Mesendoderm (in vitro differentiated cells): ENCODE results near the gene ACAP1.

Experiments used
- DNase-seq: peaks from one replicate; pipeline ENCODE4 v3.0.0; 2013
- H2AK5ac ChIP-seq: 2 replicates; pipeline ENCODE4 v1.6.1; 2013; ENCODE audit warnings: low read length, inconsistent platforms
- H2BK120ac ChIP-seq: 2 replicates; pipeline ENCODE4 v1.6.1; 2013; ENCODE audit warnings: low read depth, mild to moderate bottlenecking, low read length, moderate library complexity, mixed read lengths
- H2BK15ac ChIP-seq: replicated peaks from 2 replicates; pipeline ENCODE4 v1.6.1; 2013; ENCODE audit warnings: low read depth, mild to moderate bottlenecking, moderate library complexity
- H2BK5ac ChIP-seq: 2 replicates; pipeline ENCODE4 v1.6.1; 2013; ENCODE audit warnings: low read length, inconsistent platforms
- H3K18ac ChIP-seq: 2 replicates; pipeline ENCODE4 v1.6.1; 2013; ENCODE audit warnings: mild to moderate bottlenecking, low read length, mixed read lengths
- H3K23ac ChIP-seq: one replicate; pipeline ENCODE4 v1.6.1; 2013; ENCODE audit warnings: low read length
- H3K27ac ChIP-seq: 2 replicates; pipeline ENCODE4 v1.5.1; 2013; ENCODE audit warnings: low read depth, mild to moderate bottlenecking, inconsistent platforms, low read length, moderate library complexity
- H3K27me3 ChIP-seq: 2 replicates; pipeline ENCODE4 v1.6.1; 2013; ENCODE audit warnings: low read length, control low read depth, mild to moderate bottlenecking, inconsistent platforms; ENCODE audit not compliant: insufficient read depth, poor library complexity
- H3K36me3 ChIP-seq: 2 replicates; pipeline ENCODE4 v1.6.1; 2013; ENCODE audit warnings: low read length, inconsistent platforms; ENCODE audit not compliant: control insufficient read depth, insufficient read depth
- H3K4ac ChIP-seq: one replicate; pipeline ENCODE4 v1.6.1; 2013; ENCODE audit warnings: low read depth, mild to moderate bottlenecking, low read length, moderate library complexity
- H3K4me1 ChIP-seq: 2 replicates; pipeline ENCODE4 v1.6.1; 2013; ENCODE audit warnings: low read depth, low read length, inconsistent platforms; ENCODE audit not compliant: control insufficient read depth
- H3K4me2 ChIP-seq: 2 replicates; pipeline ENCODE4 v1.6.1; 2013; ENCODE audit warnings: low read length
- H3K4me3 ChIP-seq: 2 replicates; pipeline ENCODE4 v1.5.1; 2013; ENCODE audit warnings: mild to moderate bottlenecking, low read length
- H3K56ac ChIP-seq: one replicate; pipeline ENCODE4 v1.6.1; 2013; ENCODE audit warnings: low read length
- H3K79me1 ChIP-seq: 2 replicates; pipeline ENCODE4 v1.6.1; 2013; ENCODE audit warnings: low read length, inconsistent platforms
- H3K79me2 ChIP-seq: 2 replicates; pipeline ENCODE4 v1.6.1; 2013; ENCODE audit warnings: mild to moderate bottlenecking, low read length; ENCODE audit not compliant: control insufficient read depth, insufficient read depth
- H3K9ac ChIP-seq: 2 replicates; pipeline ENCODE4 v1.6.1; 2013; ENCODE audit warnings: low read length, inconsistent platforms
- H4K5ac ChIP-seq: one replicate; pipeline ENCODE4 v1.6.1; 2013; ENCODE audit warnings: low read length
- H4K8ac ChIP-seq: one replicate; pipeline ENCODE4 v1.6.1; 2013; ENCODE audit warnings: low read depth, mild to moderate bottlenecking, control low read depth, low read length, moderate library complexity
- WGBS: extraction: QIAGEN DNeasy Blood & Tissue Kit; methylation state at CpG from one replicate; pipeline ENCODE4 v1.1.7; 2013; ENCODE audit warnings: low lambda C conversion rate, missing lambda C conversion rate; ENCODE audit not compliant: insufficient coverage; ENCODE audit errors: extremely low coverage; 5-methylcytosine and 5-hydroxymethylcytosine counted together

The ACAP1 gene

GRCh38 chr17:7296189-7296861 is 40.0 kb upstream of the ACAP1 start:
- no peak overlapping the region for H3K4ac ChIP-seq
- H4K5ac ChIP-seq = no peak overlapping the region
- no peaks in the 10 kb centered on the region for H3K36me3 ChIP-seq
- no peak overlapping the region for H3K4me2 ChIP-seq
- no peaks in the 10 kb centered on the region for H3K79me1 ChIP-seq
- no peak overlapping the region for H2BK5ac ChIP-seq
- H2AK5ac ChIP-seq = no peak overlapping the region
- peak; percentile 87 for DNase-seq
- H3K27me3 ChIP-seq = peaks cover 4% of the 10 kb centered on the region
- WGBS = no CpG with 5 or more reads among the region's 51 CpGs
- H3K4me1 ChIP-seq = no peaks in the 10 kb centered on the region
- no peak overlapping the region for H3K27ac ChIP-seq
- H2BK120ac ChIP-seq = no peak overlapping the region
- peak overlapping the region; percentile 37 for H3K56ac ChIP-seq
- no peak overlapping the region for H2BK15ac ChIP-seq
- no peak overlapping the region for H4K8ac ChIP-seq
- no peak overlapping the region for H3K18ac ChIP-seq
- H3K23ac ChIP-seq = no peak overlapping the region
- no peak overlapping the region for H3K4me3 ChIP-seq
- H3K79me2 ChIP-seq = no peaks in the 10 kb centered on the region
- H3K9ac ChIP-seq = peak overlapping the region; percentile 17

- DNase-seq = no peak
- H4K5ac ChIP-seq = no peak overlapping the region
- no peak overlapping the region for H3K56ac ChIP-seq
- no peak overlapping the region for H4K8ac ChIP-seq
- peaks cover 16% of the 10 kb centered on the region for H3K79me2 ChIP-seq
- H3K36me3 ChIP-seq = peaks cover under 1% of the 10 kb centered on the region
- no peaks in the 10 kb centered on the region for H3K79me1 ChIP-seq
- H3K4me3 ChIP-seq = no peak overlapping the region
- no CpG with 5 or more reads among the region's 7 CpGs for WGBS
- H3K4me2 ChIP-seq = no peak overlapping the region
- H2AK5ac ChIP-seq = no peak overlapping the region
- no peak overlapping the region for H2BK15ac ChIP-seq
- no peaks in the 10 kb centered on the region for H3K27me3 ChIP-seq
- no peak overlapping the region for H3K18ac ChIP-seq
- no peak overlapping the region for H3K27ac ChIP-seq
- no peak overlapping the region for H2BK120ac ChIP-seq
- no peak overlapping the region for H2BK5ac ChIP-seq
- no peak overlapping the region for H3K23ac ChIP-seq
- peaks cover 1% of the 10 kb centered on the region for H3K4me1 ChIP-seq
- H3K4ac ChIP-seq = no peak overlapping the region
- H3K9ac ChIP-seq = no peak overlapping the region
Measured at GRCh38 chr17:7304179-7304578, 32.1 kb upstream of the ACAP1 start.

- WGBS = no CpG with 5 or more reads among the region's 64 CpGs
- Histone ChIP-seq H3K79me1 (peaks cover 15% of the 10 kb centered on the region), H3K79me2 (peaks cover 39% of the 10 kb centered on the region), H4K8ac (no peak within 1 kb of the TSS), H2BK5ac (peak within 1 kb of the TSS; percentile 51), H2BK15ac (no peak within 1 kb of the TSS), H3K36me3 (peaks cover 16% of the 10 kb centered on the region), H3K4me1 (peaks cover 6% of the 10 kb centered on the region), H3K18ac (peak within 1 kb of the TSS; percentile 98), H3K27ac (peak within 1 kb of the TSS; percentile 97), H4K5ac (no peak within 1 kb of the TSS), H3K9ac (peak within 1 kb of the TSS; percentile 98), H3K27me3 (no peaks in the 10 kb centered on the region), H3K4me3 (peak within 1 kb of the TSS; percentile 91), H3K23ac (peak within 1 kb of the TSS; percentile 92), H3K56ac (peak within 1 kb of the TSS; percentile 97), H3K4me2 (peak within 1 kb of the TSS; percentile 90), H2AK5ac (peak within 1 kb of the TSS; percentile 92), H3K4ac (peak within 1 kb of the TSS; percentile 100), H2BK120ac (peak within 1 kb of the TSS; percentile 83)
- DNase-seq = peak; percentile 100
Measured at GRCh38 chr17:7306911-7307685, 29.2 kb upstream of the ACAP1 start, which contains the start of gene EIF5A. Gene EIF5A, plus strand, starts transcription at chr17:7307628. Its CDS starts 2,008 bp downstream, at chr17:7309636.

- Histone ChIP-seq H3K79me2 (peaks cover 39% of the 10 kb centered on the region), H2BK15ac (no peak overlapping the region), H3K36me3 (peaks cover 21% of the 10 kb centered on the region), H4K5ac (no peak overlapping the region), H3K27ac (peak overlapping the region; percentile 97), H2AK5ac (peak overlapping the region; percentile 92), H3K18ac (peak overlapping the region; percentile 98), H3K4me3 (peak overlapping the region; percentile 91), H2BK5ac (peak overlapping the region; percentile 51), H2BK120ac (peak overlapping the region; percentile 83), H3K79me1 (peaks cover 16% of the 10 kb centered on the region), H3K23ac (peak overlapping the region; percentile 92), H4K8ac (no peak overlapping the region), H3K4me2 (peak overlapping the region; percentile 90), H3K56ac (peak overlapping the region; percentile 97), H3K27me3 (no peaks in the 10 kb centered on the region), H3K4me1 (peaks cover 6% of the 10 kb centered on the region), H3K9ac (peak overlapping the region; percentile 98), H3K4ac (peak overlapping the region; percentile 100)
- peak; percentile 56 for DNase-seq
- WGBS = no CpG with 5 or more reads among the region's 104 CpGs
Measured at GRCh38 chr17:7307686-7308624, 28.4 kb upstream of the ACAP1 start.

GRCh38 chr17:7308625-7309433 is 27.5 kb upstream of the ACAP1 start:
- peak overlapping the region; percentile 92 for H3K23ac ChIP-seq
- H2BK120ac ChIP-seq = no peak overlapping the region
- H3K56ac ChIP-seq = peak overlapping the region; percentile 97
- peak overlapping the region; percentile 92 for H2AK5ac ChIP-seq
- H2BK15ac ChIP-seq = no peak overlapping the region
- H3K79me2 ChIP-seq = peaks cover 39% of the 10 kb centered on the region
- DNase-seq = peak; percentile 91
- no peaks in the 10 kb centered on the region for H3K27me3 ChIP-seq
- peak overlapping the region; percentile 98 for H3K18ac ChIP-seq
- peaks cover 21% of the 10 kb centered on the region for H3K36me3 ChIP-seq
- peak overlapping the region; percentile 90 for H3K4me2 ChIP-seq
- WGBS = no CpG with 5 or more reads among the region's 14 CpGs
- peaks cover 6% of the 10 kb centered on the region for H3K4me1 ChIP-seq
- H2BK5ac ChIP-seq = peak overlapping the region; percentile 51
- peak overlapping the region; percentile 100 for H3K4ac ChIP-seq
- peak overlapping the region; percentile 97 for H3K27ac ChIP-seq
- peaks cover 16% of the 10 kb centered on the region for H3K79me1 ChIP-seq
- H4K8ac ChIP-seq = no peak overlapping the region
- peak overlapping the region; percentile 91 for H3K4me3 ChIP-seq
- no peak overlapping the region for H4K5ac ChIP-seq
- peak overlapping the region; percentile 98 for H3K9ac ChIP-seq
